Ectodermal cell (in vitro differentiated cells): Measurements from ENCODE around the gene SHLD2. TPM values are rescaled to one million over a fixed set of nuclear protein-coding genes. Genes with fewer than 3 reads are reported as not detected.

Source experiments
- H3K27ac ChIP-seq: 2 replicates; pipeline ENCODE4 v1.7.0; 2013; ENCODE audit warnings: mild to moderate bottlenecking, low read depth, low read length; ENCODE audit not compliant: insufficient read depth, poor library complexity, severe bottlenecking
- H3K27me3 ChIP-seq: 2 replicates; pipeline ENCODE4 v1.7.0; 2013; ENCODE audit warnings: mild to moderate bottlenecking, low read length; ENCODE audit not compliant: insufficient read depth, control insufficient read depth, poor library complexity, severe bottlenecking
- H3K36me3 ChIP-seq: one replicate; pipeline ENCODE4 v1.7.0; 2013; ENCODE audit warnings: low read length; ENCODE audit not compliant: control insufficient read depth, insufficient read depth
- H3K4me1 ChIP-seq: one replicate; pipeline ENCODE4 v1.7.0; 2013; ENCODE audit warnings: low read length; ENCODE audit not compliant: control insufficient read depth, insufficient read depth
- H3K4me3 ChIP-seq: 2 replicates; pipeline ENCODE4 v1.7.0; 2013; ENCODE audit warnings: low read depth, low read length, control low read depth; ENCODE audit not compliant: insufficient read depth
- H3K9me3 ChIP-seq: 2 replicates; pipeline ENCODE4 v1.7.0; 2013; ENCODE audit warnings: mild to moderate bottlenecking, low read length, moderate library complexity; ENCODE audit not compliant: control insufficient read depth
- WGBS, 2 experiments: methylation state at CpG; one replicate each; pipeline ENCODE4 v1.1.7; 2013; ENCODE audit warnings: missing lambda C conversion rate in 2 of 2; 5-methylcytosine and 5-hydroxymethylcytosine counted together
- polyA plus RNA-seq, 4 experiments: library from polyadenylated mRNA; stranded (reverse); fragments of 50-300 nt; gene quantifications; one replicate each; pipeline ENCODE4 v1.2.3, GENCODE V29; 2013

SHLD2 gene
- 27.9 TPM for polyA plus RNA-seq (2013, experiment 1 of 4)
- 25.9 TPM for polyA plus RNA-seq (2013, experiment 2 of 4)
- 19.2 TPM for polyA plus RNA-seq (2013, experiment 3 of 4)
- polyA plus RNA-seq (2013, experiment 4 of 4), result 20.8 TPM

GRCh38 chr10:87094373-87095235 lies at the start of gene SHLD2, which contains the start of gene GLUD1:
Gene SHLD2 (plus strand): TSS chr10:87095206. CDS start chr10:87151355, 56,149 bp downstream.
Gene GLUD1 (minus strand): TSS chr10:87094843. CDS start chr10:87094769, 74 bp downstream.
- 1% methylated on average over 96 to 111 of the region's 111 CpGs for WGBS, 2 experiments
- no peaks in the 10 kb centered on the region for H3K27me3 ChIP-seq
- no peaks in the 10 kb centered on the region for H3K9me3 ChIP-seq
- H3K27ac ChIP-seq, result peak within 1 kb of the TSS; percentile 83
- H3K4me1 ChIP-seq, result peaks cover 15% of the 10 kb centered on the region
- H3K4me3 ChIP-seq, result peak within 1 kb of the TSS; percentile 66
- no peaks in the 10 kb centered on the region for H3K36me3 ChIP-seq

GRCh38 chr10:87045434-87045938 lies 49.5 kb upstream of the SHLD2 start:
- H3K27ac ChIP-seq, result no peak overlapping the region
- no peaks in the 10 kb centered on the region for H3K9me3 ChIP-seq
- no peak overlapping the region for H3K4me3 ChIP-seq
- no peaks in the 10 kb centered on the region for H3K27me3 ChIP-seq
- WGBS, 2 experiments, result 87 to 88% methylated on average over 6 of the region's 6 CpGs
- no peaks in the 10 kb centered on the region for H3K4me1 ChIP-seq
- peaks cover 12% of the 10 kb centered on the region for H3K36me3 ChIP-seq

- H3K9me3 ChIP-seq, result no peaks in the 10 kb centered on the region
- H3K27me3 ChIP-seq, result peaks cover 6% of the 10 kb centered on the region
- peaks cover 12% of the 10 kb centered on the region for H3K36me3 ChIP-seq
- 94 to 98% methylated on average over 3 of the region's 3 CpGs for WGBS, 2 experiments
- no peak overlapping the region for H3K4me3 ChIP-seq
- H3K4me1 ChIP-seq, result peaks cover 4% of the 10 kb centered on the region
- no peak overlapping the region for H3K27ac ChIP-seq
Measured at GRCh38 chr10:87053111-87053510, 41.9 kb upstream of the SHLD2 start.

- Histone ChIP-seq H3K27ac (no peak overlapping the region), H3K9me3 (no peaks in the 10 kb centered on the region), H3K4me3 (no peak overlapping the region), H3K27me3 (peaks cover 6% of the 10 kb centered on the region), H3K4me1 (peaks cover 4% of the 10 kb centered on the region), H3K36me3 (peaks cover 13% of the 10 kb centered on the region)
- 97% methylated on average over 6 to 7 of the region's 7 CpGs for WGBS, 2 experiments
Measured at GRCh38 chr10:87053577-87054181, 41.3 kb upstream of the SHLD2 start.

- Histone ChIP-seq H3K27me3 (peaks cover 6% of the 10 kb centered on the region), H3K27ac (no peak overlapping the region), H3K36me3 (peaks cover 13% of the 10 kb centered on the region), H3K4me1 (peaks cover 4% of the 10 kb centered on the region), H3K4me3 (no peak overlapping the region), H3K9me3 (no peaks in the 10 kb centered on the region)
- 50 to 63% methylated on average over 7 of the region's 7 CpGs for WGBS, 2 experiments
Measured at GRCh38 chr10:87054373-87055295, 40.4 kb upstream of the SHLD2 start.

- Histone ChIP-seq H3K27me3 (peaks cover 6% of the 10 kb centered on the region), H3K4me1 (peaks cover 4% of the 10 kb centered on the region), H3K4me3 (no peak overlapping the region), H3K9me3 (no peaks in the 10 kb centered on the region), H3K27ac (peak overlapping the region; percentile 6), H3K36me3 (peaks cover 20% of the 10 kb centered on the region)
- WGBS, 2 experiments, result 75 to 86% methylated on average over 1 of the region's 1 CpG
Measured at GRCh38 chr10:87058171-87058570, 36.8 kb upstream of the SHLD2 start.

GRCh38 chr10:87059401-87059800 lies 35.6 kb upstream of the SHLD2 start:
- H3K27ac ChIP-seq, result no peak overlapping the region
- no peak overlapping the region for H3K4me3 ChIP-seq
- WGBS, 2 experiments, result 83 to 100% methylated on average over 1 of the region's 1 CpG
- H3K27me3 ChIP-seq, result no peaks in the 10 kb centered on the region
- no peaks in the 10 kb centered on the region for H3K9me3 ChIP-seq
- H3K4me1 ChIP-seq, result peaks cover 4% of the 10 kb centered on the region
- peaks cover 20% of the 10 kb centered on the region for H3K36me3 ChIP-seq

GRCh38 chr10:87060280-87060928 lies 34.6 kb upstream of the SHLD2 start:
- Histone ChIP-seq H3K4me3 (no peak overlapping the region), H3K9me3 (no peaks in the 10 kb centered on the region), H3K4me1 (peaks cover under 1% of the 10 kb centered on the region), H3K27ac (no peak overlapping the region), H3K27me3 (no peaks in the 10 kb centered on the region), H3K36me3 (peaks cover 20% of the 10 kb centered on the region)
- WGBS, 2 experiments, result 94 to 96% methylated on average over 5 to 6 of the region's 6 CpGs

- no peaks in the 10 kb centered on the region for H3K27me3 ChIP-seq
- H3K4me3 ChIP-seq, result no peak overlapping the region
- 86 to 87% methylated on average over 5 of the region's 5 CpGs for WGBS, 2 experiments
- peaks cover 19% of the 10 kb centered on the region for H3K36me3 ChIP-seq
- no peaks in the 10 kb centered on the region for H3K9me3 ChIP-seq
- H3K4me1 ChIP-seq, result no peaks in the 10 kb centered on the region
- H3K27ac ChIP-seq, result no peak overlapping the region
Measured at GRCh38 chr10:87064651-87065050, 30.4 kb upstream of the SHLD2 start.
